Loucy (cell line): ENCODE data around the gene PSPC1.
"Not testable (repeated sequence)": the region's sequence is repeated elsewhere in the genome, so short reads cannot be mapped to it uniquely, and the experiment has no call there.

Experiments used
- CTCF ChIP-seq: fragments of 200-600 bp; sonication (generic); conservative IDR thresholded peaks from 2 replicates; pipeline ENCODE4 v1.5.1; 2014; ENCODE audit warnings: mild to moderate bottlenecking, antibody characterized with exemption, low read length
- EZH2phosphoT487 ChIP-seq: fragments of 200-600 bp; IDR thresholded peaks from 2 replicates; pipeline ENCODE4 v1.6.1; 2018; ENCODE audit warnings: antibody characterized with exemption, mild to moderate bottlenecking, moderate library complexity, borderline replicate concordance

- not testable (repeated sequence) for TF ChIP-seq CTCF, EZH2phosphoT487
These were observed 78.5 kb downstream of the PSPC1 start for GRCh38 chr13:19704256-19704655.
